Measurements from ENCODE around the gene MYO9A. TPM values are rescaled to one million over a fixed set of nuclear protein-coding genes. Genes with fewer than 3 reads are reported as not detected.

Gene MYO9A
- total RNA-seq, 4 donors from 2014 or later = 88.5 to 183 (median 115) TPM

DNA sequence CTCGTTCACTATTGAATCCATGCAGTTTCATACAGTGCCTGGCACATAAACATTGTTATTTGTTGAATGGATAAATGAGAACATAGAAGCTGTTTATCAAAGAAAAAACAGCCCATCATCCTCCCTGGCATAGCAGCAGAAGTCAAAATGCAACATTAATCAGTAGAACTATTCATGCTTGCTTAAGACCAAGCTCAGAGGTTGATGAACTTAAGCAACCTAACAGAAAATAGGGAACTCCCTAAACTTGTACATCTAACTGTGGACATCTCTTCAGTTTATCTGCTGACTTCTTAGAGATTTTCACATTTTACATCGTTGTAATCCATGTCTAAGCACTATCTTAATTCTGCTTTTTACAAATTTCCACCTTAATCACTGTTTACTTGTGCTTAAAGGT is 29.5 kb upstream of the MYO9A start:
- no peak for DNase-seq
- 89 to 95% methylated on average over 2 of the region's 2 CpGs for WGBS, 2 donors
- H3K4me3 ChIP-seq (replicated peaks in 1 of 3) = no peak overlapping the region
- no peaks in the 10 kb centered on the region for H3K9me3 ChIP-seq
- intact Hi-C loops (cut with DNase I) = no loop called here
- H3K27me3 ChIP-seq = no peaks in the 10 kb centered on the region
- peaks cover 23 to 42% of the 10 kb centered on the region in 2 donors for H3K4me1 ChIP-seq
- no peak for TF ChIP-seq POLR2A (IDR thresholded peaks at IDR 0.05)
- TF ChIP-seq, protein P1, sequence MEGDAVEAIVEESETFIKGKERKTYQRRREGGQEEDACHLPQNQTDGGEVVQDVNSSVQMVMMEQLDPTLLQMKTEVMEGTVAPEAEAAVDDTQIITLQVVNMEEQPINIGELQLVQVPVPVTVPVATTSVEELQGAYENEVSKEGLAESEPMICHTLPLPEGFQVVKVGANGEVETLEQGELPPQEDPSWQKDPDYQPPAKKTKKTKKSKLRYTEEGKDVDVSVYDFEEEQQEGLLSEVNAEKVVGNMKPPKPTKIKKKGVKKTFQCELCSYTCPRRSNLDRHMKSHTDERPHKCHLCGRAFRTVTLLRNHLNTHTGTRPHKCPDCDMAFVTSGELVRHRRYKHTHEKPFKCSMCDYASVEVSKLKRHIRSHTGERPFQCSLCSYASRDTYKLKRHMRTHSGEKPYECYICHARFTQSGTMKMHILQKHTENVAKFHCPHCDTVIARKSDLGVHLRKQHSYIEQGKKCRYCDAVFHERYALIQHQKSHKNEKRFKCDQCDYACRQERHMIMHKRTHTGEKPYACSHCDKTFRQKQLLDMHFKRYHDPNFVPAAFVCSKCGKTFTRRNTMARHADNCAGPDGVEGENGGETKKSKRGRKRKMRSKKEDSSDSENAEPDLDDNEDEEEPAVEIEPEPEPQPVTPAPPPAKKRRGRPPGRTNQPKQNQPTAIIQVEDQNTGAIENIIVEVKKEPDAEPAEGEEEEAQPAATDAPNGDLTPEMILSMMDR (IDR thresholded peaks at IDR 0.05) = no peak
- H3K36me3 ChIP-seq = no peaks in the 10 kb centered on the region
- peak overlapping the region in 2 of 3 donors; percentile 66 to 86 for H3K27ac ChIP-seq

DNA sequence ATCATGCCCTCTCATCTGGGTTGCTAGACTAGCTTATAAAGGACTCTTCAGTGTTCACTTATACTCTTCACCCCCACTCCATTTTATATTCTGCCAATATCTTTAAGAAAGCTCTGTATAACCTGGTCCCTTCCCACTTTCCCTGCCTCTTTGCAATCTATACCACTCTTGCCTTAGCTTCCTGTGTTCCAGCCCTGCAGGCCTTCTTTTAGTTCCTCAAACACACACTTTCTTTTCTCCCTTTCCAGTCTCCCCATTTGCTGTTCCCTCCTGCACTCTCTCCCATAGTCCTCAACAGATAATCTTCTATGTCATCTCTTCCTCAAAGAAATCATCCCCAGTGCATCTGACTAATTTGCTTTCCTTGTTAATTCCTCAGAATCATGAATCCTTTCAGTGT is 29.0 kb upstream of the MYO9A start:
- H3K36me3 ChIP-seq = no peaks in the 10 kb centered on the region
- peaks cover 20 to 42% of the 10 kb centered on the region in 2 donors for H3K4me1 ChIP-seq
- peak overlapping the region; percentile 66 to 86 (median 78) for H3K27ac ChIP-seq
- H3K27me3 ChIP-seq = no peaks in the 10 kb centered on the region
- intact Hi-C loops (cut with DNase I) = no loop called here
- TF ChIP-seq, protein P1 (IDR thresholded peaks at IDR 0.05) = no peak
- TF ChIP-seq POLR2A (IDR thresholded peaks at IDR 0.05) = no peak
- no peaks in the 10 kb centered on the region for H3K9me3 ChIP-seq
- DNase-seq = no peak
- no peak overlapping the region for H3K4me3 ChIP-seq (replicated peaks in 1 of 3)

DNA sequence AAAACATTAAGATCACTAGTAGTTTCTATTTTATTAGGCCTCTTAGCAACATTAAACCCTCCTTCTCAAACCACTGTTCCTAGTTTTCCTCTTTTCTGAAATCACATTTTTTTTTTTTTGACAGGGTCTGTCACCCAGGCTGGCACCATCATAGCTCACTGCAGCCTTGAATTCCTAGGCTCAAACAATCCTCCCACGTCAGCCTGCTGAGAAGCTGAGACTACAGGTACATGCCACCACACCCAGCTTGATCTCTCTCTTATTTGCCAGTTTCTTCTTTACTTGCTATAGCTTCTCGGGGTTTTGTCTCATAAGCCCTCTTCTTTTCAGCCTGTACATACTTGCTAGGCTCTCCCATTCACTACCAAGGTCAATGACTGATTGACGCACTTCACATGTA is 28.3 kb upstream of the MYO9A start:
- Histone ChIP-seq H3K27ac (peak overlapping the region; percentile 66 to 86 (median 78)), H3K4me3 (replicated peaks in 1 of 3) (no peak overlapping the region), H3K36me3 (no peaks in the 10 kb centered on the region), H3K27me3 (no peaks in the 10 kb centered on the region), H3K9me3 (no peaks in the 10 kb centered on the region), H3K4me1 (peaks cover 21 to 44% of the 10 kb centered on the region in 2 donors)
- peak; percentile 61 to 64 for DNase-seq
- intact Hi-C loops (cut with DNase I) = no loop called here
- 64 to 71% methylated on average over 3 of the region's 3 CpGs for WGBS, 2 donors
- TF ChIP-seq POLR2A (IDR thresholded peaks at IDR 0.05) = no peak
- TF ChIP-seq, protein P1 (IDR thresholded peaks at IDR 0.05) = no peak

DNA sequence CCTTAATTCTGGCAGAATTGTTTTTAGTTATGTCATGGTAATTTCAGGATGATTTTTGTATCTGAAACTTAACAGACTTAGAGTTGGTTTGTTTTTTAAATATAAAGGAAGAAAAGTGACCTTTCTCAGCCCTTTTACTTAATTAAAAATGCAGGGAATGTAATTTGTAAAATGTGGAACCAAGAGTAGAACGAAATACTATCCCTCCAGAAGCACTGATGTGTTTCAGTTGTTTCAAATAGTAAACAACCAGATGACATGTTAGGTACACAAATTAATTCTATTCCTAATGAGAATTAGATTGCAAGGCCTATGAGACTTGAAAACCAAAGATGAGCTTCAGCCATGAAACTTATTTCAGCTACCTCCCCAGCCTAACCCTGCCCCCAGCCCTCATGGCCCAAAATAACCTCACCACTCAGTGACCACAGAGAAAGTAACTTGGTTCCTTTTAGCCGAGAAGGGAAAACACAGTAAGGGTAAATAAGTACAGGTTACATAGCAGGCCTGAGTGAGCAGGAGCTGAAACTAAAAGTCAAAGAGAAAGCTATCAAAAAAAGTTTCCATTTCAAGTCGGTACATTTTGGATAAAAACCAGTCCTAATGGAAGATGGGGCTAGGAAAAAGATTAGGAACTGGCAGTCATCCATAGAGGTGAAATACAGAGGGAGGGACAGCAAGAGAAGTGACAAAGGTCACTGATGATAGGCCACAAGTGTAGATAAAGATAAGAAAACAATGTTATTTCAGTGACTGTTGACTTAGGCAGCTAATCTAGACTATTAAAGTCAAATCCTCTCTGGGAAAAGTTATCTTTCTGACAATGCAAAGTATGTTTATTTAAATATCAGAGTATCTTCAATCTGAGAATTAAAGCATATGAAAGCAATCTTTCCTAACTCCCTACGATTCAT is 23.5 kb upstream of the MYO9A start:
- no peaks in the 10 kb centered on the region for H3K27me3 ChIP-seq
- no peaks in the 10 kb centered on the region for H3K36me3 ChIP-seq
- no peaks in the 10 kb centered on the region for H3K9me3 ChIP-seq
- TF ChIP-seq POLR2A (IDR thresholded peaks at IDR 0.05) = no peak
- TF ChIP-seq, protein P1 (IDR thresholded peaks at IDR 0.05) = no peak
- H3K4me1 ChIP-seq = peaks cover 19 to 38% of the 10 kb centered on the region in 2 donors
- 37 to 38% methylated on average over 4 of the region's 4 CpGs for WGBS, 2 donors
- intact Hi-C loops (cut with DNase I) = no loop called here
- H3K27ac ChIP-seq = peak overlapping the region; percentile 69 to 90 (median 69)
- DNase-seq = peak; percentile 51 to 67
- H3K4me3 ChIP-seq (replicated peaks in 1 of 3) = no peak overlapping the region

DNA sequence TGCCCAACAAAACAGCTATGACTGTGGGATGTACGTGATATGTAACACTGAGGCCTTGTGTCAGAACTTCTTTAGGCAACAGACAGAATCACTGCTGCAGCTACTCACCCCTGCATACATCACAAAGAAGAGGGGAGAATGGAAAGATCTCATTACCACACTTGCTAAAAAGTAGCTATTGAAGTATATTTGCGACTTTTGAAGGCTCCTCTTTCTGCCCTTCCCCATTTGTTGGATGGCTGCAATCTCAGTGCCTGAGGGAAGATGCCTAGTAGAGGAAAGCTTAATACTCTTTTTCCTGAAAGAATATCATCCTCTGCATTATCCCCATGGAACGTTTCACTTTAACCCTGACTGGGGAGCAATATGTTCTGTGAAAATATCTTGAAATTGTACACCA is 22.1 kb upstream of the MYO9A start:
- intact Hi-C loops (cut with DNase I) = no loop called here
- H3K27ac ChIP-seq = no peak overlapping the region
- no peak overlapping the region for H3K4me3 ChIP-seq (replicated peaks in 1 of 3)
- 92 to 94% methylated on average over 3 of the region's 3 CpGs for WGBS, 2 donors
- H3K9me3 ChIP-seq = no peaks in the 10 kb centered on the region
- no peak for DNase-seq
- peaks cover 30 to 38% of the 10 kb centered on the region in 2 donors for H3K4me1 ChIP-seq
- TF ChIP-seq, protein P1 (IDR thresholded peaks at IDR 0.05) = no peak
- TF ChIP-seq POLR2A (IDR thresholded peaks at IDR 0.05) = no peak
- no peaks in the 10 kb centered on the region for H3K27me3 ChIP-seq
- no peaks in the 10 kb centered on the region for H3K36me3 ChIP-seq

All from thyroid gland (tissue), 4 donors.